Breast epithelium (tissue), 4 donors: ENCODE results near the gene HSD17B8. TPM values are rescaled to one million over a fixed set of nuclear protein-coding genes. Genes with fewer than 3 reads are reported as not detected.

Experiments
- DNase-seq, 2 donors: peaks; one replicate each; pipeline ENCODE4 v3.0.0-alpha.2; 2019; ENCODE audit warnings: low spot score in 2 of 2
- H3K27ac ChIP-seq, 2 donors: fragments of 200-600 bp; sonication (generic) in 1 of 2; one replicate each; pipeline ENCODE4 v1.5.1; 2016 to 2019; ENCODE audit warnings: mild to moderate bottlenecking in 1 of 2
- H3K27me3 ChIP-seq, 2 donors: fragments of 200-600 bp; sonication (generic) in 1 of 2; one replicate each; pipeline versions ENCODE4 v1.5.1 to v1.6.0; 2017 to 2019; ENCODE audit warnings: control low read depth in 1 of 2, mild to moderate bottlenecking in 1 of 2
- H3K36me3 ChIP-seq: fragments of 200-600 bp; one replicate; pipeline ENCODE4 v1.5.1; 2019
- H3K4me1 ChIP-seq, 2 donors: fragments of 200-600 bp; sonication (generic); one replicate each; pipeline ENCODE4 v1.5.1; 2016 to 2019; ENCODE audit warnings: control low read depth in 1 of 2
- H3K4me3 ChIP-seq, 3 donors: fragments of 200-600 bp; sonication (generic); 1 replicate in 2 of 3; 2 replicates in 1 of 3; pipeline ENCODE4 v1.5.1; 2016 to 2019; ENCODE audit warnings: mild to moderate bottlenecking in 3 of 3, moderate library complexity in 2 of 3
- H3K9me3 ChIP-seq, 2 donors: fragments of 200-600 bp; sonication (generic) in 1 of 2; one replicate each; pipeline ENCODE4 v1.5.1; 2016 to 2019; ENCODE audit warnings: control low read depth in 1 of 2
- POLR2A ChIP-seq: fragments of 450-650 bp; IDR thresholded peaks from one replicate; pipeline ENCODE4 v1.6.1; 2016; ENCODE audit warnings: antibody characterized with exemption, mild to moderate bottlenecking, moderate library complexity
- POLR2AphosphoS5 ChIP-seq, 3 donors: sonication (generic); formaldehyde crosslinking; IDR thresholded peaks; one replicate each; pipeline ENCODE4 v1.6.1; 2017; ENCODE audit warnings: antibody characterized with exemption in 3 of 3
- intact Hi-C: fragments of 100-400 bp; cut with DNase I; formaldehyde crosslinking; loops from one replicate; pipeline ENCODE4 v1.15.1; 2023; ENCODE audit warnings: low total_unique reads
- total RNA-seq, 3 donors: library from RNA; depleted of rRNA; stranded (reverse); fragments of >200 nt; gene quantifications; one replicate each; pipeline ENCODE4 v1.1.0, GENCODE V29; 2016
- TF ChIP-seq, protein P1 (sequence below), 3 donors: fragments of 450-650 bp; IDR thresholded peaks; one replicate each; pipeline ENCODE4 v1.5.1; 2016 to 2017; ENCODE audit warnings: antibody characterized with exemption in 3 of 3, mild to moderate bottlenecking in 3 of 3, moderate library complexity in 3 of 3

Gene HSD17B8
- total RNA-seq, 3 donors from 2014 or later = 17.0 to 33.8 (median 18.4) TPM

DNA sequence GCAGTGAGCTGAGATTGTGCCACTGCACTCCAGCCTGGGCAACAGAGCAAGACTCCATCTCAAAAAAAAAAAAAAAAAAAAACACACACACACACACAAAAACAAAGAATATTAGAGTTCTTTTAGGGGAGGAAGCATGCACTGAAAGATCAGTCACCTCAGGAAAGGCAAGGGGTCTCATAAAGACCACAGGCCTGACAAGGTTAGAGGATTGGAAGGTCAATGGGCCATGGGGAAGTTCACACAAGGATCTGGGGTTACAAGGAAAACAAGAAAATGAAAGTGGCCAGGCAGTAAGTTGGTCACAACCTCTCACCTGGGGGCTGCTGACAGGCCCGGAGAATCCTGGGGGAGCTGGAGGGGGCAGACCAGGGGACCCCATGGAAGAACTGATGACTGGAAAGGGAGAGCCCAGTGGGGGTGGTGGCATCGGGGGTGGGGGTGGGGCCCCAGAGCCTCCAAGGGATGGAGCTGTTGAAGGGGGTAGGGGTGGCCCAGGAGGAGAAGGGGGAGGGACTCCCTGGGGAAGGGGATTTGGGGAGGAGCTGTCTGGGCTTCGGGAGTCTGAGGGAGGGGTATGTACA is 5.5 kb upstream of the HSD17B8 start:
- intact Hi-C loops = no loop called here
- TF ChIP-seq, protein P1, sequence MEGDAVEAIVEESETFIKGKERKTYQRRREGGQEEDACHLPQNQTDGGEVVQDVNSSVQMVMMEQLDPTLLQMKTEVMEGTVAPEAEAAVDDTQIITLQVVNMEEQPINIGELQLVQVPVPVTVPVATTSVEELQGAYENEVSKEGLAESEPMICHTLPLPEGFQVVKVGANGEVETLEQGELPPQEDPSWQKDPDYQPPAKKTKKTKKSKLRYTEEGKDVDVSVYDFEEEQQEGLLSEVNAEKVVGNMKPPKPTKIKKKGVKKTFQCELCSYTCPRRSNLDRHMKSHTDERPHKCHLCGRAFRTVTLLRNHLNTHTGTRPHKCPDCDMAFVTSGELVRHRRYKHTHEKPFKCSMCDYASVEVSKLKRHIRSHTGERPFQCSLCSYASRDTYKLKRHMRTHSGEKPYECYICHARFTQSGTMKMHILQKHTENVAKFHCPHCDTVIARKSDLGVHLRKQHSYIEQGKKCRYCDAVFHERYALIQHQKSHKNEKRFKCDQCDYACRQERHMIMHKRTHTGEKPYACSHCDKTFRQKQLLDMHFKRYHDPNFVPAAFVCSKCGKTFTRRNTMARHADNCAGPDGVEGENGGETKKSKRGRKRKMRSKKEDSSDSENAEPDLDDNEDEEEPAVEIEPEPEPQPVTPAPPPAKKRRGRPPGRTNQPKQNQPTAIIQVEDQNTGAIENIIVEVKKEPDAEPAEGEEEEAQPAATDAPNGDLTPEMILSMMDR (IDR thresholded peaks at IDR 0.05) = no peak
- no peak for TF ChIP-seq POLR2AphosphoS5 (IDR thresholded peaks at IDR 0.05)
- TF ChIP-seq POLR2A = no peak
- Histone ChIP-seq H3K27ac (peak overlapping the region; percentile 98 to 99), H3K36me3 (no peaks in the 10 kb centered on the region), H3K27me3 (no peaks in the 10 kb centered on the region), H3K9me3 (no peaks in the 10 kb centered on the region), H3K4me1 (peaks cover 10 to 26% of the 10 kb centered on the region in 2 donors), H3K4me3 (peak overlapping the region; percentile 61 to 94 (median 92))
- DNase-seq = no peak

- intact Hi-C loops = no loop called here
- no peak for DNase-seq
Measured at GRCh38 chr6:33199687-33200218, 4.7 kb upstream of the HSD17B8 start.

GRCh38 chr6:33200219-33201146 is 4.0 kb upstream of the HSD17B8 start, which contains the start of the genes RXRB and SLC39A7:
RXRB (minus strand) TSS chr6:33200665; CDS start chr6:33200476, 189 bp downstream.
SLC39A7 (plus strand) TSS chr6:33200867; CDS start chr6:33201246, 379 bp downstream.
- intact Hi-C loops = no loop called here
- peaks cover 10 to 37% of the 10 kb centered on the region in 2 donors for H3K4me1 ChIP-seq

More at GRCh38 chr6:33199687-33200218, 4.7 kb upstream of the HSD17B8 start:
- H3K4me3 ChIP-seq = peak overlapping the region; percentile 61 to 94 (median 92)
- no peaks in the 10 kb centered on the region for H3K36me3 ChIP-seq
- TF ChIP-seq POLR2AphosphoS5 (IDR thresholded peaks at IDR 0.05) = no peak
- no peak for TF ChIP-seq POLR2A
- TF ChIP-seq, protein P1 (IDR thresholded peaks at IDR 0.05) = no peak
- peak overlapping the region; percentile 98 to 99 for H3K27ac ChIP-seq
- peaks cover 10 to 31% of the 10 kb centered on the region in 2 donors for H3K4me1 ChIP-seq
- no peaks in the 10 kb centered on the region for H3K9me3 ChIP-seq
- H3K27me3 ChIP-seq = no peaks in the 10 kb centered on the region

DNA sequence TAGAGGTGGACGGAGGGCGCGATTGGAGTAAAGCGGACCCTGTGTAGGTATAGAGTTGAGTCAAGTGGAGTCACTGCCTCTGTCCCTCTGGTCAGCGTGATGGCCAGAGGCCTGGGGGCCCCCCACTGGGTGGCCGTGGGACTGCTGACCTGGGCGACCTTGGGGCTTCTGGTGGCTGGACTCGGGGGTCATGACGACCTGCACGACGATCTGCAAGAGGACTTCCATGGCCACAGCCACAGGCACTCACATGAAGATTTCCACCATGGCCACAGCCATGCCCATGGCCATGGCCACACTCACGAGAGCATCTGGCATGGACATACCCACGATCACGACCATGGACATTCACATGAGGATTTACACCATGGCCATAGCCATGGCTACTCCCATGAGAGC is 3.3 kb upstream of the HSD17B8 start:
- H3K36me3 ChIP-seq = no peaks in the 10 kb centered on the region
- peak overlapping the region; percentile 98 to 99 for H3K27ac ChIP-seq
- no peaks in the 10 kb centered on the region for H3K27me3 ChIP-seq
- TF ChIP-seq POLR2A = no peak
- TF ChIP-seq, protein P1 (IDR thresholded peaks at IDR 0.05) = no peak
- TF ChIP-seq POLR2AphosphoS5 (IDR thresholded peaks at IDR 0.05) = no peak
- peaks cover 10 to 37% of the 10 kb centered on the region in 2 donors for H3K4me1 ChIP-seq
- peak overlapping the region; percentile 61 to 94 (median 92) for H3K4me3 ChIP-seq
- intact Hi-C loops = no loop called here
- no peaks in the 10 kb centered on the region for H3K9me3 ChIP-seq
- DNase-seq = no peak

More at GRCh38 chr6:33200219-33201146, 4.0 kb upstream of the HSD17B8 start, which contains the start of the genes RXRB and SLC39A7:
- no peaks in the 10 kb centered on the region for H3K36me3 ChIP-seq
- DNase-seq = peak; percentile 99 to 100
- TF ChIP-seq POLR2AphosphoS5 (IDR thresholded peaks at IDR 0.05) (peak; percentile 61 to 86 (median 79)), POLR2A (peak; percentile 48)
- TF ChIP-seq, protein P1 (IDR thresholded peaks at IDR 0.05) = no peak
- H3K27me3 ChIP-seq = no peaks in the 10 kb centered on the region
- peak within 1 kb of the TSS; percentile 98 to 99 for H3K27ac ChIP-seq
- H3K4me3 ChIP-seq = peak within 1 kb of the TSS; percentile 61 to 94 (median 92)
- no peaks in the 10 kb centered on the region for H3K9me3 ChIP-seq
